HG03575 (cell line): ENCODE data around the gene SPINT3.
"Not testable (repeated sequence)": the region's sequence is repeated elsewhere in the genome, so short reads cannot be mapped to it uniquely, and the experiment has no call there.

Source experiments
- ATAC-seq: cut with Tn5 transposase; IDR thresholded peaks from one replicate; pipeline ENCODE4 v1.9.1; 2021; ENCODE audit not compliant: unreplicated experiment, insufficient number of reproducible peaks, low FRiP score; ENCODE audit errors: extremely low read depth

The SPINT3 gene

DNA sequence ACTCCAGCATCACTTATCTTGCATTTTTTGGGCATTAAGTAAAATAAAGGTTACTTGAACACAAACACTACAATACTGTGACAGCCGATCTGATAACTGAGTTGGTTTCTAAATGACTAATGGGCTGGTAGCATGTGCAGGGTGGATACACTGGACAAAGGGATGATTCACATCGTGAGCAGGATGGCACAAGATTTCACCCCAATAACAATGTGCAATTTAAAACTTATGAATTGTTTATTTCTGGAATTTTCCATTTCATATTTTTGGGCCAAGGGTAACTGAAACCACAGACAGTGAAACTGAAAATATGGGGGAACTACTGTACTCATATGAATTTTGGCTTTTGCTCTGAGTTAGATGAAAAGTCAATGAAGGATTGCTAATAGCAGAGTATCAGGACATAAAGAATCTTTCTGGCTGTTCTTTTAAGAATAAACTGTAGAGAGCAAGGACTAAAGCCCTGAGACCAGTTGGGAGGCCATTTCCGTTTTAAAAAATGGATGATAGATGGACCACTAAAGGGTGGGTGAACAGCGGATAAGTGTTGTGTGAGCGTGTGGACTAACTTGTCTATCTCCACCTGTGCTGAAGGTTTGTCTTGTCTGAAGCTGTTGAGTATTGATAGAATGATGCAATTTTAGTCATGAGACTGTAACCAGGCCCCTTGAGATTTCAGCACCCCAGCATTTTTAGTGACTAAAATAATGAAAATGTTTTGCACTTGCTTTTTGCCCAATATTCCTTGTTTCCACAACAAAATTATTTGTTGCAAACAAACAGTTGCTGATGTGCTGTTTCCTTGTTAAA lies 8.2 kb downstream of the SPINT3 start:
- ATAC-seq = no peak

- no peak for ATAC-seq
These were observed 9.0 kb downstream of the SPINT3 start for GRCh38 chr20:45506398-45506797.

DNA sequence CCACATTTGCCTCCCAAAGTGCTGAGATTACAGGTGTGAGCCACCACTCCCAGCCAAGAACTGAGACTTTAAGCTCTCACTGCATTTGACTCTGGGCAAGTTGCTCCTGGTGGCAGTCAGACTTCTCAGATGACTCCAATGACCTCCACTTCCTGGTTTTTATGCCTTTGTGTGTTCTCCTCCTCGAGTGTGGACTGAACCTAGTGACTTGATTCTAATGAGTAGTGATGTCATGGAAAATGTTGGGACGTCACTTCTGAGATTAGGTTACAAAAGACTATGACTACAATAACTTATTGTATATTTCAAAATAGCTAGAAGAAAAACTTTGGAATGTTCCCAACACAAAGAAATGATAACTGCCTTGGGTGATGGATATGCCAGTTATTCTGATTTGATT lies 12.0 kb downstream of the SPINT3 start:
- ATAC-seq = no peak

DNA sequence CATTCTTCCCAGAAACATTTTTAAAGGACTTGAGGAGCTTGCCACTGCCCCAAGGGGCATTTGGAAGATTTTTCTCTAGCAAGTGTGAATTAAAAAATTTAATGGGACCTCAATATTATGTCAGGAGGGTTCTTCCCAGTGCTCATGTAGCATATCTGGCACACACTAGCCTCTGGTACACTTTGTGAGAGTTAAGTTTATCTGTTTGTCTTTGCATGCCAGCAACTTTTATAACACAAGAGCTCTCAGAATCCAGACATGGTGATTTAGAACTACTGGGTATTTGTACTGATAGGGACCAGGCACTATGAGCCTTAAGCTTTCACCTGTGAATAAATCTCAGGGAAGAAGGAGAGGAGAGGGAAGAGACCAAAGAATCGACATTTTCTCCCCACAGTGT lies 12.9 kb downstream of the SPINT3 start:
- ATAC-seq = no peak

GRCh38 chr20:45501600-45501999 lies 13.8 kb downstream of the SPINT3 start:
- ATAC-seq = no peak

DNA sequence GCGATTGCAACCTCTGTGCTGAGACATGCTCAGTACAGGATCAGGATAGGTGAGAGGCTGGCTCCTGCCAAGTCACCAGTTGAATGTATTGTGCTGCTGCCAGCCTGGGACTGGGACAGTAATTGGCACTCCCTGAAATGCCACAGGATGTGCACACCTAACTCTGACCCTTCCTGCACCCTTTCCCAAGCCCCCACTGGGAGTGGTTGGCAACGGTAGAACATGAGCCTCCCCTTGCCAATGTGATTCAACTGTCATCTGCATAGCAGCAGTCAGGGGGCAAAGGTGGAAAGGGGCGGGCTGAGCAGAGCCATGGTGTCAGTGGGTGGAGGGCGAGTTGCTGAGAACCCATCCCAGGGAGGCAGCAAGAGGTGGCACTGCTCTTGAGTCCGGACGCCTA lies 15.4 kb downstream of the SPINT3 start:
- no peak for ATAC-seq

DNA sequence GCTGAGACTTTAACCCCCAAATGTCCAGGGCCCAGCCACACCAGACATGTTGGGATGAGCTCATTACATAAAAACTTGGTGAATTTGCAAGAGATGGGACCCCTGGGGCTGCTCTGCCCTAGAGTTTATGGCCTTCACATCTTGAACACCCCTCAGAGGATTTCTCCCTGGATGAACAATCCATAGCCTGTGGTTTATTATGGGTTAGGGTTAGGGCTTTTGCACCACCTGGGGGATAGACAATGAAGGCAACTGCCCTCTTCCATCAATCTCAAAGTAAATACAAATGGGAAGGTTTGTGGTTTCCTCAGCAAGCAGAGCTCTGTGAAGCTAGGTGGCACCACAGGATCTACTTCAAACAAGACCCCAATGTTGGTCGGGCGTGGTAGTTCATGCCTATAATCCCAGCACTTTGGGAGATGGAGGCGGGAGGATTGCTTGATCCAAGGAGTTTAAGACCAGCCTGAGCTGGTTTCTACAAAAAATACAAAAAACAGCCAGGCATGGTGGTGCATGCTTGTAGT lies 17.4 kb downstream of the SPINT3 start:
- ATAC-seq = no peak

GRCh38 chr20:45496166-45496565 lies 19.3 kb downstream of the SPINT3 start:
- no peak for ATAC-seq

- ATAC-seq = no peak
These were observed 19.9 kb downstream of the SPINT3 start for GRCh38 chr20:45495501-45495941.

DNA sequence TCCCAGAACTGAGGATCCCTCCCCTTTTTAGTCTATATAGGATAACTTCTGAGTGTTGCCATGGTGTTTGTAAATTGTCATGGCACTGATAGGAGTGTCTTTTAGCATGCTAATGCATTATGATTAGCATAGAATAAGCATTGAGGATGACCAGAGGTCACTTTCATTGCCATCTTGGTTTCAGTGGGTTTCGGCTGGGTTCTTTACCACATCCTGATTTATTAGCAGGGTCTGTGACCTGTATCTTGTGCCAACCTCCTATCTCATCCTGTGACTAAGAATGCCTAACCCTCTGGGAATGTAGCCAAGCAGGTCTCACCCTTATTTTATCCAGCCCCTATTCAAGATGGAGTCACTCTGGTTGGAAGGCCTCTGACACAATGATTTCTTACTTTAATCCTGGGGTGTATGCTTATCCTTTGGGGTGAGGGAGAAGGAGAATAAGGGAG lies 26.3 kb downstream of the SPINT3 start:
- no peak for ATAC-seq

DNA sequence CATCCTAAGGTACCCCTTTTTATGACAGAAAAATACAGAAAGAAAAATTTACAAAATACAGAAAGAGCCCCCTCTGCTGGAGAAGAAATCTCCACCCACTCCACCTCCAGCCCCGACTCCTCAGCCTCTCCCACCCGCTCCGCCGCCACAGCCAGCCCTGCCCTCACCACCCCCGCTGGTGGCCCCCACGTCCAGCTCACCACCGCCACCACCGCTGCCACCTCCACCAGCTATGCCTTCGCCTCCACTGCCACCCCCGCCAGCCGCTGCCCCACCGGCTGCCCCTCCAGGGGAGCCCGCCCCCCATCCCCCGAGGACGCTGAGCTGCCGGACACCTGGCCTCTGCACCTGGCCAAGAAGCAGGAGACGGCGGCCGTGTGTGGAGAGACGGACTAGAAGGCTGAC lies 28.2 kb downstream of the SPINT3 start:
- no peak for ATAC-seq

- no peak for ATAC-seq
These were observed 30.0 kb downstream of the SPINT3 start for GRCh38 chr20:45485388-45485787.

DNA sequence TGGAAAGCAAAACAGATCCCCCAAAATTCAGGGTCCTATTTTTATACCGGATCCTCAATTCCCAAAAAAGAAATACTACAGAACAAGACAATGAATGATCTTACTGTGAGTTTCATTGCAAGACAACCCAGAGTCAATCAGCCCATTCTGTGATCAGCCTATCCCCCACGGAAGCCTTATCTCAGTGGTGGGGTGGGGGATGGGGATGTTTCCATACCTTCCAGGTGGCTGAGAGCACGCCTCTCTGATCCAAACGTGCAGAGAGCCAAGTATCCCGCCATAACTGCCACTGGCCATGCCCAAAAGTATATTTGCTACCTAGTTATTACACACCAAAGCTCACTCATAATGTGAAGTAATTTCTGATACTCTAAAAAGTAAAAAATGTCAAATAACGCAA lies 30.7 kb downstream of the SPINT3 start:
- ATAC-seq = no peak

GRCh38 chr20:45479822-45480221 lies 35.6 kb downstream of the SPINT3 start:
- no peak for ATAC-seq

GRCh38 chr20:45477530-45478148 lies 37.8 kb downstream of the SPINT3 start:
- not testable (repeated sequence) for ATAC-seq

DNA sequence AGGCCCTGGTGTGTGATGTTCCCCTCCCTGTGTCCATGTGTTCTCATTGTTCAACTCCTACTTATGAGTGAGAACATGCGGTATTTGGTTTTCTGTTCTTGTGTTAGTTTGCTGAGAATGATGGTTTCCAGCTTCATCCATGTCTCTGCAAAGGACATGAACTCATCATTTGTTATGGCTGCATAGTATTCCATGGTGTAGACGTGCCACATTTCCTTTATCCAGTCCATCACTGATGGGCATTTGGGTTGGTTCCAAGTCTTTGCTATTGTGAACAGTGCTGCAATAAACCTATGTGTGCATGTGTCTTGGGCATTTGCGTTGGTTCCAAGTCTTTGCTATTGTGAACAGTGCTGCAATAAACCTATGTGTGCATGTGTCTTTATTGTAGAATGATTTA lies 43.1 kb downstream of the SPINT3 start:
- ATAC-seq = not testable (repeated sequence)

GRCh38 chr20:45470937-45471336 lies 44.5 kb downstream of the SPINT3 start:
- no peak for ATAC-seq

GRCh38 chr20:45470262-45470931 lies 45.0 kb downstream of the SPINT3 start:
- ATAC-seq = no peak

DNA sequence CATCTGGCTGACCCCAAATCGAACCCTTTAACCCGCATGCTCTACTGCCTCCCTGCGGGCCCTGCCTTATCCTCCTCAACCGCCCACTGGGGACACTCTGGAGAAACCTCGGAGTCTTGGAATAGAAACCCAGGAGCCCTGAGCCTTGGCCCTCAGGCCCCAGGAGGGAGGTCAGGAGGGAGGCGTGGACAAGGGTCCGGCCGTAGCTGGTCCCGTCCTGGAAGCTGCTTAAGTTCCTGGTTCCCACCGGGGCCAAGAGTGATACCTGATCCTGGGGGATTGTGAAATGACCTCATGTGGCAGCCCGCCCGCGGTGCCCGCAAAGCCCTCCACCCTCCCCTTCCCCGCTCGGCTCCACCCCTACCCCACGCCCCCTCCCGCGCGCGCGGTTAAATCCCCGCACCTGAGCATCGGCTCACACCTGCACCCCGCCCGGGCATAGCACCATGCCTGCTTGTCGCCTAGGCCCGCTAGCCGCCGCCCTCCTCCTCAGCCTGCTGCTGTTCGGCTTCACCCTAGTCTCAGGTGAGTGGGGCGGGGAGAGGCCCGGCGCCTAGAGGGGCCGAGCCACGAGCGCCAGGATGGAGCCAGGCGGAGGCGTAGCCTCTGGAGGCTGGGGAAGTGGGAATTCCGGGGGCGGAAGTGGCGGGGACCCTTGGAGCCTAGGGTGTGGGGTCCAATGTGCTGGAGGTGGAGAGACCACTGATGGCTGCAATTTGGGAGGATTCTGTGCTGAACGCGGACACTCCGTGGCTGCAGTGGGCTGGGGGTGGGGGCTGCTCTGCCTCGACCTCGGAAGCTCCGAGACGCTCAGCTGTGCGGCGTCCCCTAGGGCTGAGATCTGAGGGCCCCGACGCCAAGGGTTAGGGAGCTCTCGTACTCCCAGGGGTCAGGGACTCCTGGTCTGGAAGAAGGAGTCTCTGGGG lies 45.8 kb downstream of the SPINT3 start, which contains the start of gene WFDC2:
Gene WFDC2 (plus strand): TSS at position 418 of the 926 bp plus-strand sequence. CDS start 29 bp downstream, at position 447.
- ATAC-seq = no peak
